Fibroblast of skin of back (primary cell): ENCODE results near the gene CRYGS.

Experiments
- DNase-seq: peaks from one replicate; pipeline ENCODE4 v3.0.0-alpha.2; 2013

CRYGS gene

DNA sequence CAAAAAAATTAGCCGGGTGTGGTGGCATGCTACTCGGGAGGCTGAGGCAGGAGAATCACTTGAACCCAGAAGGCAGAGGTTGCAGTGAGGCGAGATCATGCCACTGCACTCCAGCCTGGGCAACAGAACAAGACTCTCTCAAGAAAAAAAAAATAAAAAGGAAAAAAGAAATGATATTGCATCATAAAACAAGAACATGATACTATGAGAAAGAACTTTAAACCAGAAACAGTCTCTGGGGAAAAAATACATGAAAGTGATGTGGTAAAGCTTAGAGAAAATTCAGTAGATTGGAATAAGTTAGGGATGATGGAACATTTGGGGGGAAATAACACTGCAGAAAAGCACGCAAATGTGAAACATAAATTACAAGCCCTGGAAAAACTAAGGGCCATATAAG lies 54.7 kb downstream of the CRYGS start:
- DNase-seq, result no peak
